ENCODE measurements around the gene FYN. TPM values are rescaled to one million over a fixed set of nuclear protein-coding genes. Genes with fewer than 3 reads are reported as not detected.

The FYN gene
- total RNA-seq, 1 experiment from 2014 or later: 7.2 TPM

GRCh38 chr6:111718326-111718725, 154.9 kb downstream of the FYN start:
- no peak for DNase-seq
- Histone ChIP-seq H3K4me3 (ENCODE audit: low read depth, low read length) (no peak overlapping the region), H3K4me1 (no peaks in the 10 kb centered on the region), H3K9me3 (no peaks in the 10 kb centered on the region), H3K36me3 (ENCODE audit: control insufficient read depth, insufficient read depth, low read length) (no peaks in the 10 kb centered on the region), H3K27me3 (replicated peaks; ENCODE audit: control insufficient read depth, insufficient read depth, low read length) (no peaks in the 10 kb centered on the region)
- no peaks in the 10 kb centered on the region for H3K36me3 Mint-ChIP-seq (ENCODE audit: insufficient read depth, unreplicated experiment)
- H3K4me1 Mint-ChIP-seq (ENCODE audit: low read depth, unreplicated experiment): no peaks in the 10 kb centered on the region
- intact Hi-C loops (cut with micrococcal nuclease; ENCODE audit: unreplicated experiment): no loop called here
- ChIA-PET POLR2A (no interaction called here), CTCF (no interaction called here)
- no peak overlapping the region for H3K27ac Mint-ChIP-seq (ENCODE audit: unreplicated experiment)
- peaks cover 12% of the 10 kb centered on the region for H3K9me3 Mint-ChIP-seq (ENCODE audit: unreplicated experiment)
- TF ChIP-seq, protein P1, sequence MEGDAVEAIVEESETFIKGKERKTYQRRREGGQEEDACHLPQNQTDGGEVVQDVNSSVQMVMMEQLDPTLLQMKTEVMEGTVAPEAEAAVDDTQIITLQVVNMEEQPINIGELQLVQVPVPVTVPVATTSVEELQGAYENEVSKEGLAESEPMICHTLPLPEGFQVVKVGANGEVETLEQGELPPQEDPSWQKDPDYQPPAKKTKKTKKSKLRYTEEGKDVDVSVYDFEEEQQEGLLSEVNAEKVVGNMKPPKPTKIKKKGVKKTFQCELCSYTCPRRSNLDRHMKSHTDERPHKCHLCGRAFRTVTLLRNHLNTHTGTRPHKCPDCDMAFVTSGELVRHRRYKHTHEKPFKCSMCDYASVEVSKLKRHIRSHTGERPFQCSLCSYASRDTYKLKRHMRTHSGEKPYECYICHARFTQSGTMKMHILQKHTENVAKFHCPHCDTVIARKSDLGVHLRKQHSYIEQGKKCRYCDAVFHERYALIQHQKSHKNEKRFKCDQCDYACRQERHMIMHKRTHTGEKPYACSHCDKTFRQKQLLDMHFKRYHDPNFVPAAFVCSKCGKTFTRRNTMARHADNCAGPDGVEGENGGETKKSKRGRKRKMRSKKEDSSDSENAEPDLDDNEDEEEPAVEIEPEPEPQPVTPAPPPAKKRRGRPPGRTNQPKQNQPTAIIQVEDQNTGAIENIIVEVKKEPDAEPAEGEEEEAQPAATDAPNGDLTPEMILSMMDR (IDR thresholded peaks at IDR 0.05; ENCODE audit: insufficient read depth in 1 of 2, low read depth in 1 of 2, low read length in 1 of 2, severe bottlenecking in 1 of 2, unreplicated experiment in 1 of 2): no peak
- H3K27me3 Mint-ChIP-seq (ENCODE audit: insufficient read depth, unreplicated experiment): no peaks in the 10 kb centered on the region
- H3K4me3 Mint-ChIP-seq (ENCODE audit: unreplicated experiment): no peak overlapping the region
- BruUV-seq (replicated peaks): no TSS peak

GRCh38 chr6:111717621-111718020, 155.6 kb downstream of the FYN start:
- no peak overlapping the region for H3K4me3 ChIP-seq (ENCODE audit: low read depth, low read length)
- H3K36me3 Mint-ChIP-seq (ENCODE audit: insufficient read depth, unreplicated experiment): no peaks in the 10 kb centered on the region
- TF ChIP-seq, protein P1 (IDR thresholded peaks at IDR 0.05; ENCODE audit: insufficient read depth in 1 of 2, low read depth in 1 of 2, low read length in 1 of 2, severe bottlenecking in 1 of 2, unreplicated experiment in 1 of 2): no peak
- H3K27me3 Mint-ChIP-seq (ENCODE audit: insufficient read depth, unreplicated experiment): no peaks in the 10 kb centered on the region
- intact Hi-C loops (cut with micrococcal nuclease; ENCODE audit: unreplicated experiment): no loop called here
- POLR2A ChIA-PET: no interaction called here
- H3K4me1 ChIP-seq: no peaks in the 10 kb centered on the region
- H3K27me3 ChIP-seq (replicated peaks; ENCODE audit: control insufficient read depth, insufficient read depth, low read length): no peaks in the 10 kb centered on the region
- CTCF ChIA-PET: no interaction called here
- peaks cover 12% of the 10 kb centered on the region for H3K9me3 Mint-ChIP-seq (ENCODE audit: unreplicated experiment)
- no peaks in the 10 kb centered on the region for H3K36me3 ChIP-seq (ENCODE audit: control insufficient read depth, insufficient read depth, low read length)
- no peak overlapping the region for H3K4me3 Mint-ChIP-seq (ENCODE audit: unreplicated experiment)
- no peak overlapping the region for H3K27ac Mint-ChIP-seq (ENCODE audit: unreplicated experiment)
- H3K4me1 Mint-ChIP-seq (ENCODE audit: low read depth, unreplicated experiment): no peaks in the 10 kb centered on the region
- no peaks in the 10 kb centered on the region for H3K9me3 ChIP-seq
- no TSS peak for BruUV-seq (replicated peaks)
- DNase-seq: no peak

GRCh38 chr6:111716325-111716724, 156.9 kb downstream of the FYN start:
- no peak for DNase-seq
- Histone ChIP-seq H3K4me3 (ENCODE audit: low read depth, low read length) (no peak overlapping the region), H3K9me3 (no peaks in the 10 kb centered on the region), H3K36me3 (ENCODE audit: control insufficient read depth, insufficient read depth, low read length) (no peaks in the 10 kb centered on the region), H3K4me1 (no peaks in the 10 kb centered on the region), H3K27me3 (replicated peaks; ENCODE audit: control insufficient read depth, insufficient read depth, low read length) (no peaks in the 10 kb centered on the region)
- BruUV-seq (replicated peaks): no TSS peak
- CTCF ChIA-PET: no interaction called here
- Mint-ChIP-seq H3K9me3 (ENCODE audit: unreplicated experiment) (peaks cover 11% of the 10 kb centered on the region), H3K27me3 (ENCODE audit: insufficient read depth, unreplicated experiment) (no peaks in the 10 kb centered on the region), H3K4me1 (ENCODE audit: low read depth, unreplicated experiment) (no peaks in the 10 kb centered on the region), H3K27ac (ENCODE audit: unreplicated experiment) (no peak overlapping the region), H3K36me3 (ENCODE audit: insufficient read depth, unreplicated experiment) (no peaks in the 10 kb centered on the region), H3K4me3 (ENCODE audit: unreplicated experiment) (no peak overlapping the region)
- POLR2A ChIA-PET: no interaction called here
- intact Hi-C loops (cut with micrococcal nuclease; ENCODE audit: unreplicated experiment): no loop called here
- TF ChIP-seq, protein P1 (IDR thresholded peaks at IDR 0.05; ENCODE audit: insufficient read depth in 1 of 2, low read depth in 1 of 2, low read length in 1 of 2, severe bottlenecking in 1 of 2, unreplicated experiment in 1 of 2): no peak
